Measurements from ENCODE around the gene MTUS2.

MTUS2 gene

DNA sequence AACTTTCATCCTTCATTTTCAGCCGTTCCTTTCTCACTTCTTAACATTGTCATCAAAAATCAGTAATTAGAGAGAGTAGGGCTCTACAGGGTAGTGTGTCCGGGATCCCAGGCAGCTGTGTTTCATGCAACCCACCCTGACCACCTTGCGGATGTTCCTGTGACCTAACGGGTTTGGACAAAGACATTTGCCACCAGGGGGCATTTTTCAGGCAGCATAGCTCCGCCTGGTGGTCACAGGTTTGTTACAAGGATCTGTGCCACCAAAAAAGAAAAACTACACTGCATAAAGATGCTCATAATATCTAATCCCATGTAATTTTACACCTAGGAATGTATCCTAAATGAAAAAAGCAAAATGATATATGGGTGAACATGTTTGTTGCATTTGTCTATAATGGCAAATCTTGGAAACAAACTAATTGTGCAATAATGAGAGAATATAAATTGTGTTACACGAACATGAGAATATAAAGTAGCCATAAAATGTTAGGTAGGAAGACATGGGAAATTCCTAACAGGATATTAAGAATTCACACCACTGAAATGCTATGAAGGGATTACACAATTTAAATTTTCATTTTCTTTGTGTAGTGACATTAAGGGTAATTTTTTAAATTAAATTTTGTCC lies 652.3 kb downstream of the MTUS2 start:
- ChIA-PET CTCF (interaction anchor here (0.5 to 1.6 kb wide), 6 partner anchors 11 to 269 kb away, joined by 3 to 7 read pairs (median 3); no protein-coding TSS in a partner anchor), POLR2A (no interaction called here)
- TF ChIP-seq HDGF (IDR thresholded peaks at IDR 0.05; ENCODE audit: borderline replicate concordance) = no peak
- no peak for TF ChIP-seq FOXM1 (IDR thresholded peaks at IDR 0.05; ENCODE audit: borderline replicate concordance)
- no peak for TF ChIP-seq TARDBP (IDR thresholded peaks at IDR 0.05)
- no peak for TF ChIP-seq FOXK2 (IDR thresholded peaks at IDR 0.05)
- TF ChIP-seq, protein P1, sequence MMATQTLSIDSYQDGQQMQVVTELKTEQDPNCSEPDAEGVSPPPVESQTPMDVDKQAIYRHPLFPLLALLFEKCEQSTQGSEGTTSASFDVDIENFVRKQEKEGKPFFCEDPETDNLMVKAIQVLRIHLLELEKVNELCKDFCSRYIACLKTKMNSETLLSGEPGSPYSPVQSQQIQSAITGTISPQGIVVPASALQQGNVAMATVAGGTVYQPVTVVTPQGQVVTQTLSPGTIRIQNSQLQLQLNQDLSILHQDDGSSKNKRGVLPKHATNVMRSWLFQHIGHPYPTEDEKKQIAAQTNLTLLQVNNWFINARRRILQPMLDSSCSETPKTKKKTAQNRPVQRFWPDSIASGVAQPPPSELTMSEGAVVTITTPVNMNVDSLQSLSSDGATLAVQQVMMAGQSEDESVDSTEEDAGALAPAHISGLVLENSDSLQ (IDR thresholded peaks at IDR 0.05) = no peak
- TF ChIP-seq CTBP1 (IDR thresholded peaks at IDR 0.05; ENCODE audit: borderline replicate concordance) = no peak
- no peak for TF ChIP-seq NFRKB (IDR thresholded peaks at IDR 0.05)
- no peak for TF ChIP-seq L3MBTL2 (conservative IDR thresholded peaks at IDR 0.05)
- no peak for TF ChIP-seq ZNF384 (IDR thresholded peaks at IDR 0.05)
- no peak for TF ChIP-seq SP1 (IDR thresholded peaks at IDR 0.05)
- TF ChIP-seq SUZ12 (IDR thresholded peaks at IDR 0.05) = no peak
- no peak for TF ChIP-seq ELF4 (IDR thresholded peaks at IDR 0.05)
- TF ChIP-seq LEF1 (IDR thresholded peaks at IDR 0.05; ENCODE audit: borderline replicate concordance) = no peak
- no peak for TF ChIP-seq ARNT (IDR thresholded peaks at IDR 0.05)
- TF ChIP-seq FOXA1 (IDR thresholded peaks at IDR 0.05) = no peak
- TF ChIP-seq BHLHE40 (IDR thresholded peaks at IDR 0.05; ENCODE audit: borderline replicate concordance) = no peak
- DNase-seq (ENCODE audit: extremely low spot score) = peak; percentile 68

DNA sequence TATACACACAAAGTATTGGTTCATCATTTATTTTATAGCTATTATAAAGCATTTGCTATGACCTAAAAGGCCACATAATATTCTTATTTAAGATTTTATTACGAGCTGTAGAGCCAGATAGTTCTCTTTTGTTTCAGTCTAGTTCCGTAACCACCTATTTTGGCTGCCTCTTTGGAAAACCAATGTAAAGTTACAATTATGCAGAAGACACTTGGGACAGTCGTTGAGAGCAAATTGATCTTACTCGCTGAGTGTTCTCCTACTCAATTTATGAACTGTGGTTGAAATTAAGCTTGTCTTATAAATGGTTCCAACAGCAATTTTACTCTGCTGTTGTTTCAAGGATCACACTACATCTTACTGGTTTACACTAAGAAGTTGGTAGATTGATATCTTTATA lies 653.0 kb downstream of the MTUS2 start:
- ChIA-PET CTCF (interaction anchor here (0.6 kb wide), 1 partner anchor 640 kb away, joined by 3 read pairs; no protein-coding TSS in a partner anchor), POLR2A (no interaction called here)
- no peak for DNase-seq (ENCODE audit: extremely low spot score)
- no peak for TF ChIP-seq FOXK2 (IDR thresholded peaks at IDR 0.05)

DNA sequence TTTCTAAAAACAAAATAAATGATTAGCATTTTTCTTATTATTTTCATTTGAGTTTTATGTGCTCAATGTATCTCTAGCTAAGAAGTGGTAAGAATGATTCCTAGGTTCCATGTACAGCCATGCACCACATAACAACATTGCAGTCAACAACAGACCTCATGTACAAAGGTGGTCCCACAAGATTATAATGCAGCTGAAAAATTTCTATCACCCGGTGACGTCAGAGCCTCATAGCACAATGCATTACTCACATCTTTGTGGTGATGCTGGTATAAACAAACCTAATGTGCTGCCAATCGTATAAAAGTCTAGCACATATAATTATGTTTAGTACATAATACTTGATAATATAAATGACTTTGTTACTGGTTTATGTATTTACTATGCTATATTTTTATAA lies 654.9 kb downstream of the MTUS2 start:
- DNase-seq (ENCODE audit: extremely low spot score) = no peak
- POLR2A ChIA-PET = no interaction called here
- TF ChIP-seq LEF1 (IDR thresholded peaks at IDR 0.05; ENCODE audit: borderline replicate concordance) (no peak), TARDBP (IDR thresholded peaks at IDR 0.05) (no peak), L3MBTL2 (conservative IDR thresholded peaks at IDR 0.05) (no peak), NFRKB (IDR thresholded peaks at IDR 0.05) (no peak), ELF4 (IDR thresholded peaks at IDR 0.05) (no peak), FOXA1 (IDR thresholded peaks at IDR 0.05) (no peak)
- TF ChIP-seq, protein P1 (IDR thresholded peaks at IDR 0.05) = no peak
- CTCF ChIA-PET = no interaction called here

DNA sequence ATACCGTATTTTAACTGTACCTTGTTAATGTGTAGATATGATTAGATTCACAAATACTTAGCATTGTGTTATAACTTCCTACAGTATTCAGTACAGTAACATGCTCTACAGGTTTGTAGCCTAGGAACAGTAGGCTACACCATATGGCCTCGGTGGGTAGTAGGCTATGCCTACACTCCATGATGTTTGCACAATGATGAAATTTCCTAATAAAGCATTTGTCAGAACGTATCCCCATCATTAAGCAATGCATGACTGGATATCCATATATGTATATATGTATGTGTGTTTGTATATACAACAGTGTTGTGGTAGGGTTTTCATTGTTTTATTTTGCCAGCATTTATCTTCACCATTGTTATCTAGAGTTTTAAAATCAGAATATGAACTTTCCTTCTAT lies 655.9 kb downstream of the MTUS2 start:
- CTCF ChIA-PET = no interaction called here

DNA sequence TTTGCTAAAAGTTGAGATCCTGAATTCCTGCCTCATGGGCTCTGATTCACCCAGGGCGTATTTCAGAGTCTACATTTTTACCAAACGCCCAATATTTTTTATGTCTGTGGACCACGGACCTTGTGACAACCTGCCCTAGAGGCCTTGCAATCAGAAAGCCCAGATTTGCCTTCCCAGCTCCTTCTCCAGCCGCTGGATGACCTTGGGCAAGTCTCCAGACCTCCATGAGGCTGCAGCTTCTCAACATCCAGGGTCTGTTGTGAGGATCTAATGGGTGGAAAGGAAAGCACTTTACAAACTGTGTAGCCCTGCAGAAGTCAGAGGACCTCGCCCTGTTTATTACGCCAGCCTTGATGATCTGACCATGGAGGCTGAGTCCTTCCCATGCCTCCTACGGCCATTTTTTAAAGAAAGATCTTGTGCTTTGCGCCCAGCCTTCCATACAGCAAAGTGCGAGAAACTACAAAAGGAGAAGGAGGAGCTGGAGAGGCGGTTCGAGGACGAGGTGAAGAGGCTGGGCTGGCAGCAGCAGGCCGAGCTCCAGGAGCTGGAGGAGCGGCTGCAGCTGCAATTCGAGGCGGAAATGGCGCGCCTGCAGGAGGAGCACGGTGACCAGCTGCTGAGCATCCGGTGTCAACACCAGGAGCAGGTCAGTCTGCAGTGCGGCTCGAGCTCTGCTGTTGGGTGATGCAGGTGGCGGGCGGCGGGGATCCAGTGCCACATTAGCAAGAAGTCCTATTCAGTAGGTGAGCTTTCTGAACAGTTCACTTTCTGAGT lies 659.8 kb downstream of the MTUS2 start:
- DNase-seq (ENCODE audit: extremely low spot score) = no peak
- no peak for TF ChIP-seq TARDBP (IDR thresholded peaks at IDR 0.05)
- TF ChIP-seq, protein P1 (IDR thresholded peaks at IDR 0.05) = no peak
- TF ChIP-seq NFRKB (IDR thresholded peaks at IDR 0.05) = no peak
- no peak for TF ChIP-seq ARNT (IDR thresholded peaks at IDR 0.05)
- TF ChIP-seq FOXK2 (IDR thresholded peaks at IDR 0.05) = no peak
- TF ChIP-seq CTBP1 (IDR thresholded peaks at IDR 0.05; ENCODE audit: borderline replicate concordance) = no peak
- TF ChIP-seq SUZ12 (IDR thresholded peaks at IDR 0.05) = no peak
- no peak for TF ChIP-seq SP1 (IDR thresholded peaks at IDR 0.05)
- TF ChIP-seq L3MBTL2 (conservative IDR thresholded peaks at IDR 0.05) = no peak
- TF ChIP-seq LEF1 (IDR thresholded peaks at IDR 0.05; ENCODE audit: borderline replicate concordance) = no peak
- no peak for TF ChIP-seq BHLHE40 (IDR thresholded peaks at IDR 0.05; ENCODE audit: borderline replicate concordance)
- TF ChIP-seq HDGF (IDR thresholded peaks at IDR 0.05; ENCODE audit: borderline replicate concordance) = no peak
- no peak for TF ChIP-seq ZNF384 (IDR thresholded peaks at IDR 0.05)
- no peak for TF ChIP-seq FOXM1 (IDR thresholded peaks at IDR 0.05; ENCODE audit: borderline replicate concordance)
- no peak for TF ChIP-seq ELF4 (IDR thresholded peaks at IDR 0.05)
- TF ChIP-seq FOXA1 (IDR thresholded peaks at IDR 0.05) = no peak
- CTCF ChIA-PET = no interaction called here
- POLR2A ChIA-PET = no interaction called here

More for the DNA sequence above, 655.9 kb downstream of the MTUS2 start:
- no peak for DNase-seq (ENCODE audit: extremely low spot score)
- POLR2A ChIA-PET = no interaction called here
- TF ChIP-seq L3MBTL2 (conservative IDR thresholded peaks at IDR 0.05) (no peak), SP1 (IDR thresholded peaks at IDR 0.05) (no peak), FOXA1 (IDR thresholded peaks at IDR 0.05) (no peak), FOXK2 (IDR thresholded peaks at IDR 0.05) (no peak), CTBP1 (IDR thresholded peaks at IDR 0.05; ENCODE audit: borderline replicate concordance) (no peak), BHLHE40 (IDR thresholded peaks at IDR 0.05; ENCODE audit: borderline replicate concordance) (no peak), ARNT (IDR thresholded peaks at IDR 0.05) (no peak), ELF4 (IDR thresholded peaks at IDR 0.05) (no peak), LEF1 (IDR thresholded peaks at IDR 0.05; ENCODE audit: borderline replicate concordance) (no peak), TARDBP (IDR thresholded peaks at IDR 0.05) (no peak), SUZ12 (IDR thresholded peaks at IDR 0.05) (no peak), FOXM1 (IDR thresholded peaks at IDR 0.05; ENCODE audit: borderline replicate concordance) (no peak)

Data from HEK293T (cell line).